SK-N-SH treated with all-trans-retinoic acid at 6 μM for 48 hours (cell line): ENCODE measurements around the gene PLD3.

Experiments used
- ATAC-seq: fragments of 200-7000 bp; cut with Tn5 transposase; 3 replicates; pipeline ENCODE4 v1.9.1; 2020; ENCODE audit warnings: mild to moderate bottlenecking, moderate library complexity
- ARNTL ChIP-seq: fragments of 450-650 bp; formaldehyde crosslinking; IDR thresholded peaks from 2 replicates; pipeline ENCODE4 v1.5.0; 2020; ENCODE audit warnings: low read depth, mild to moderate bottlenecking, moderate library complexity, borderline replicate concordance
- CREB5 ChIP-seq: fragments of 250-450 bp; sonication (Bioruptor Pico); IDR thresholded peaks from 2 replicates; pipeline ENCODE4 v1.5.1; 2020; ENCODE audit warnings: low read depth, mild to moderate bottlenecking, moderate library complexity
- CSRNP3 ChIP-seq: fragments of 250-450 bp; sonication (Bioruptor Pico); IDR thresholded peaks from 2 replicates; pipeline ENCODE4 v1.5.1; 2021; ENCODE audit warnings: mild to moderate bottlenecking, moderate library complexity
- ESRRG ChIP-seq: fragments of 250-450 bp; sonication (Bioruptor Pico); IDR thresholded peaks from 2 replicates; pipeline ENCODE4 v1.6.1; 2021; ENCODE audit warnings: mild to moderate bottlenecking
- GLIS3 ChIP-seq: fragments of 250-450 bp; sonication (Bioruptor Pico); IDR thresholded peaks from 2 replicates; pipeline ENCODE4 v1.5.0; 2020; ENCODE audit warnings: mild to moderate bottlenecking, moderate library complexity
- ISL1 ChIP-seq: fragments of 250-450 bp; sonication (Bioruptor Pico); IDR thresholded peaks from 2 replicates; pipeline ENCODE4 v2.1.2; 2022; ENCODE audit warnings: mild to moderate bottlenecking, moderate library complexity
- OSR1 ChIP-seq: fragments of 250-450 bp; sonication (Bioruptor Pico); IDR thresholded peaks from 2 replicates; pipeline ENCODE4 v1.8.0; 2022; ENCODE audit warnings: moderate library complexity, mild to moderate bottlenecking, inconsistent platforms
- POU6F1 ChIP-seq: fragments of 250-450 bp; sonication (Bioruptor Pico); IDR thresholded peaks from 2 replicates; pipeline ENCODE4 v1.8.0; 2021; ENCODE audit warnings: low read depth, mild to moderate bottlenecking, moderate library complexity, borderline replicate concordance
- PPARA ChIP-seq: fragments of 250-450 bp; sonication (Bioruptor Pico); IDR thresholded peaks from 2 replicates; pipeline ENCODE4 v1.5.0; 2020; ENCODE audit warnings: mild to moderate bottlenecking, borderline replicate concordance
- RARB ChIP-seq: fragments of 250-450 bp; sonication (Bioruptor Pico); IDR thresholded peaks from 2 replicates; pipeline ENCODE4 v1.8.0; 2021; ENCODE audit warnings: mild to moderate bottlenecking, moderate library complexity
- SNAI2 ChIP-seq: fragments of 250-450 bp; sonication (Bioruptor Pico); IDR thresholded peaks from 2 replicates; pipeline ENCODE4 v1.5.0; 2020; ENCODE audit warnings: mild to moderate bottlenecking, moderate library complexity
- TCF4 ChIP-seq: fragments of 250-450 bp; sonication (Bioruptor Pico); IDR thresholded peaks from 2 replicates; pipeline ENCODE4 v1.8.0; 2021; ENCODE audit warnings: mild to moderate bottlenecking, moderate library complexity, borderline replicate concordance
- TSHZ2 ChIP-seq: fragments of 250-450 bp; sonication (Bioruptor Pico); IDR thresholded peaks from 2 replicates; pipeline ENCODE4 v1.5.0; 2020; ENCODE audit warnings: mild to moderate bottlenecking, moderate library complexity
- ZC3H10 ChIP-seq: fragments of 250-450 bp; sonication (Bioruptor Pico); IDR thresholded peaks from 2 replicates; pipeline ENCODE4 v1.5.1; 2021; ENCODE audit warnings: mild to moderate bottlenecking, moderate library complexity
- ZFP3 ChIP-seq: fragments of 250-450 bp; sonication (Bioruptor Pico); IDR thresholded peaks from 2 replicates; pipeline ENCODE4 v1.5.0; 2020; ENCODE audit warnings: mild to moderate bottlenecking, moderate library complexity
- ZFP30 ChIP-seq: fragments of 450-650 bp; formaldehyde crosslinking; IDR thresholded peaks from 2 replicates; pipeline ENCODE4 v1.5.0; 2022; ENCODE audit warnings: mild to moderate bottlenecking, moderate library complexity
- ZNF565 ChIP-seq: fragments of 450-650 bp; formaldehyde crosslinking; conservative IDR thresholded peaks from 2 replicates; pipeline ENCODE4 v1.5.0; 2020; ENCODE audit warnings: low read depth, mild to moderate bottlenecking, moderate library complexity
- ZNF70 ChIP-seq: fragments of 450-650 bp; formaldehyde crosslinking; IDR thresholded peaks from 2 replicates; pipeline ENCODE4 v1.5.0; 2020; ENCODE audit warnings: mild to moderate bottlenecking, moderate library complexity

The PLD3 gene

GRCh38 chr19:40370997-40371801, 22.7 kb downstream of the PLD3 start:
- no peak for ATAC-seq
- TF ChIP-seq CSRNP3 (CRISPR knock-in tag) (no peak), ZC3H10 (CRISPR knock-in tag) (no peak), GLIS3 (no peak), PPARA (CRISPR knock-in tag) (no peak), ZNF70 (CRISPR knock-in tag) (no peak), RARB (CRISPR knock-in tag) (no peak), CREB5 (CRISPR knock-in tag) (no peak), ISL1 (CRISPR knock-in tag) (no peak), ZFP3 (CRISPR knock-in tag) (no peak), ARNTL (CRISPR knock-in tag) (no peak), SNAI2 (CRISPR knock-in tag) (no peak), TCF4 (CRISPR knock-in tag) (no peak)

GRCh38 chr19:40371802-40372122, 23.3 kb downstream of the PLD3 start:
- TF ChIP-seq ZFP3 (CRISPR knock-in tag) (no peak), GLIS3 (no peak)
- ATAC-seq: no peak

GRCh38 chr19:40374084-40374483, 25.6 kb downstream of the PLD3 start:
- no peak for ATAC-seq
- no peak for TF ChIP-seq ZC3H10 (CRISPR knock-in tag)
- no peak for TF ChIP-seq ESRRG (CRISPR knock-in tag)
- no peak for TF ChIP-seq TCF4 (CRISPR knock-in tag)
- TF ChIP-seq POU6F1 (CRISPR knock-in tag): no peak
- no peak for TF ChIP-seq TSHZ2 (CRISPR knock-in tag)
- no peak for TF ChIP-seq CSRNP3 (CRISPR knock-in tag)
- TF ChIP-seq ZFP3 (CRISPR knock-in tag): no peak
- TF ChIP-seq ZFP30: no peak
- TF ChIP-seq ZNF565 (CRISPR knock-in tag): no peak
- no peak for TF ChIP-seq RARB (CRISPR knock-in tag)
- TF ChIP-seq OSR1 (CRISPR knock-in tag): no peak
- TF ChIP-seq SNAI2 (CRISPR knock-in tag): no peak
- no peak for TF ChIP-seq PPARA (CRISPR knock-in tag)
- no peak for TF ChIP-seq CREB5 (CRISPR knock-in tag)
- no peak for TF ChIP-seq ISL1 (CRISPR knock-in tag)
- TF ChIP-seq ZNF70 (CRISPR knock-in tag): no peak
- TF ChIP-seq, all 23 proteins: peak for 0
